ENCODE measurements around the gene SLC16A8.

DNA sequence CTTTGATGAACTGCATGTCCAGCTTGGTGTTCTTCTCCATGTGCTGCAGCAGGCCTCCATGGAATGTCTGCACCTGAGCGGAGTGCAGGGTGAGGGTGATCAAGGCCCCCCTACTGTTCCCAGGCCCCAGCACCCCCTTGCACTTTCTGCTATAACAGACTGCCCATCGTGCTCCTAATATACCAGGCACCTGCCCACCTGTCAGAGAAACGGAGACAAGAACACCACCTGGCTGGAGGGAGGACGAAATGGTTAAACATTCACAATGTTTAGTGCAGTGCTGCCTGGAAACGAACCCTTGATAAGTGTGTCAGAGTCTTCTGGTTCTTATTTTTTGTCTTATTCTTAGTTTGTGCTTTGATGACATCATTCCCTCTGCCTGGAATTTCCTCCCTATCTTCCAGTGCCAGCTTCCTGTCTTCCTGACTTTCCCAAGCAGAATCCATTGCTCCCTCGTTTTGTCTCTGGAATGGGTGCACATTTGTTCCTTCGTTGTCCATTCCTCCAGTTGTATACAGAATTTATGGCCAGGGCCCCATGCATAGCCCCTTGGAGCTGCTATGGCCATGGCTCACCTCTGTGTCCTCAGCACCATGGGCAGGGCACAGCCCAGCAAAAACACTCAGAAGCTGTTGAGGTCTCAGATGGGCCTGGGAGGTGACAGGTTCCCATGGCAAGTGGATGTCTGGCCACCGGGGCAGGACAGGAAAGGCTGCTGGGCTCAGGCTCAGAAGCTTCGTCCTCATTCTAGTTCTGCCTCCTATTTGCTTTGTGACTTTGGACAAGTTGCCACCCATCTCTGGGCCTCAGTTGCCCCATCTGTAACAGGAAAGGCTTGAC is 14.6 kb upstream of the SLC16A8 start:
- TF ChIP-seq, protein P1, sequence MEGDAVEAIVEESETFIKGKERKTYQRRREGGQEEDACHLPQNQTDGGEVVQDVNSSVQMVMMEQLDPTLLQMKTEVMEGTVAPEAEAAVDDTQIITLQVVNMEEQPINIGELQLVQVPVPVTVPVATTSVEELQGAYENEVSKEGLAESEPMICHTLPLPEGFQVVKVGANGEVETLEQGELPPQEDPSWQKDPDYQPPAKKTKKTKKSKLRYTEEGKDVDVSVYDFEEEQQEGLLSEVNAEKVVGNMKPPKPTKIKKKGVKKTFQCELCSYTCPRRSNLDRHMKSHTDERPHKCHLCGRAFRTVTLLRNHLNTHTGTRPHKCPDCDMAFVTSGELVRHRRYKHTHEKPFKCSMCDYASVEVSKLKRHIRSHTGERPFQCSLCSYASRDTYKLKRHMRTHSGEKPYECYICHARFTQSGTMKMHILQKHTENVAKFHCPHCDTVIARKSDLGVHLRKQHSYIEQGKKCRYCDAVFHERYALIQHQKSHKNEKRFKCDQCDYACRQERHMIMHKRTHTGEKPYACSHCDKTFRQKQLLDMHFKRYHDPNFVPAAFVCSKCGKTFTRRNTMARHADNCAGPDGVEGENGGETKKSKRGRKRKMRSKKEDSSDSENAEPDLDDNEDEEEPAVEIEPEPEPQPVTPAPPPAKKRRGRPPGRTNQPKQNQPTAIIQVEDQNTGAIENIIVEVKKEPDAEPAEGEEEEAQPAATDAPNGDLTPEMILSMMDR (IDR thresholded peaks at IDR 0.05; ENCODE audit: low read length) = no peak
- TF ChIP-seq EZH2phosphoT487 (IDR thresholded peaks at IDR 0.05; ENCODE audit: low read length) = no peak
